Stimulated activated memory B cell treated with anti-CD40 and anti-IgM and Interleukin-4, amounts not matched to agents 10 μg/mL and 1 μg/mL and 100 μg/mL, for 72 hours (primary cell): Measurements from ENCODE around the gene KCNH5.

ENCODE experiments used
- ATAC-seq: fragments of 150-1000 bp; cut with Tn5 transposase; 2 replicates; pipeline ENCODE4 v1.10.0; 2021
- H3K27ac Mint-ChIP-seq: one replicate; pipeline ENCODE4 v1.8.0; 2022; ENCODE audit warnings: mild to moderate bottlenecking, mixed read lengths
- H3K27me3 Mint-ChIP-seq: one replicate; pipeline ENCODE4 v1.8.0; 2022; ENCODE audit warnings: mixed read lengths
- H3K36me3 Mint-ChIP-seq: one replicate; pipeline ENCODE4 v1.8.0; 2022; ENCODE audit warnings: mixed read lengths
- H3K4me1 Mint-ChIP-seq: one replicate; pipeline ENCODE4 v1.8.0; 2022; ENCODE audit warnings: mixed read lengths
- H3K4me3 Mint-ChIP-seq: one replicate; pipeline ENCODE4 v1.8.0; 2022; ENCODE audit warnings: mild to moderate bottlenecking, moderate library complexity, mixed read lengths
- H3K9me3 Mint-ChIP-seq: one replicate; pipeline ENCODE4 v1.8.0; 2022; ENCODE audit warnings: mixed read lengths

Gene KCNH5

DNA sequence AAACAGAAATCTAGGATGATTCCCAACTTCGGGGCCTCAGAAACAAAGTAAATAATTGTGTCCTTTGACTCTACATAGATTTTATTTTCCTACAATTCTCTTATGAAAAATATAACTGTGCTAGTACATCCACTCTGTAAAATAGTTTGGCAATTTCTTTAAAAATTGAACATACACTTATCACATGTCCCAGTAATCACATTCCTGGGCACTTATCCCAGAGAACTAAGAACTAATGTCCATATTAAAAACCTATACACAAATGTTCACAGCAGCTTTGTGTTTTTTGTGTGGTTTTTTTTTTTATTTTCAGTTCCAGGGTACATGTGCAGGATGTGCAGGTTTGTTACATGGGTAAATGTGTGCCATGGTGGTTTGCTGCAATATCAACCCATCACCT, 99.0 kb downstream of the KCNH5 start:
- no peaks in the 10 kb centered on the region for H3K4me1 Mint-ChIP-seq
- H3K4me3 Mint-ChIP-seq = no peak overlapping the region
- H3K9me3 Mint-ChIP-seq = peaks cover 7% of the 10 kb centered on the region
- ATAC-seq = no peak
- H3K36me3 Mint-ChIP-seq = no peaks in the 10 kb centered on the region
- no peak overlapping the region for H3K27ac Mint-ChIP-seq
- no peaks in the 10 kb centered on the region for H3K27me3 Mint-ChIP-seq

DNA sequence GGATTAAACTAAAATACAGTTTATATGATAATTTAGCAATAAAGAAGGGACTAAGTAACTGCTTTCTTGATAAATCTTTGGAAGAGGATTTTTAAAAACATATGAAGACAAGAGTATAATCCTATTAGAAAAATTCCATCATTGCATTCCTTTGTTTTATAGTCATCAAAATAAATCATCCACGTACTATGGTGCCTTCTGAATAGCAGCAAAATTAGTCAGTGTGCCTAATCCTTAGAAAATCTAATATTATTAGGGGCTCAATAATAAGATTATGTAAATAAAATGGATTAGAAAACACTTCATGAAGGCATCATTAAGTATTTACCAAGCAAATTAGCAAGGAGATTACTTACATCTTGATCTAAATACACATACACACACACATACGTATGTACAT, 102.1 kb downstream of the KCNH5 start:
- no peak for ATAC-seq
- no peak overlapping the region for H3K4me3 Mint-ChIP-seq

DNA sequence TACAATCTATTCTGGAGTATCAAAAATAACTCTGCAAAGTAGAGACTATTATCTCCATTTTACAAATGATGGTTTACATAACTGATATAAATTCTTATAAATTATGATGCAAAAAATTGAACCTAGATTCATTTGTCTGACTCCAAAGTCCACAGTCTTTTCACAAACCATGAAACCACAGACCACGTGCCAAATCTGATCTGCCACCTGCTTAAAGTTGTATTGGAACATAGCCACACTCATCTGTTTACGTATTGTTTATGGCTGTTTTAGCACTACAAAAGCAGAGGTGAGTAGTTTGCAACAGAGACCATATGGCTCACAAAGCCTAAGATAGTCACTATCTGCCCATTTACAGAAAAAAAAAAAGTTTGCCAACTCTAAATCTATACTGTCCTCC, 105.3 kb downstream of the KCNH5 start:
- no peaks in the 10 kb centered on the region for H3K4me1 Mint-ChIP-seq
- H3K4me3 Mint-ChIP-seq = no peak overlapping the region
- no peak overlapping the region for H3K27ac Mint-ChIP-seq
- H3K27me3 Mint-ChIP-seq = no peaks in the 10 kb centered on the region
- no peaks in the 10 kb centered on the region for H3K36me3 Mint-ChIP-seq
- ATAC-seq = no peak
- H3K9me3 Mint-ChIP-seq = peaks cover 11% of the 10 kb centered on the region

More for the DNA sequence above, 102.1 kb downstream of the KCNH5 start:
- Mint-ChIP-seq H3K36me3 (no peaks in the 10 kb centered on the region), H3K4me1 (no peaks in the 10 kb centered on the region), H3K27me3 (no peaks in the 10 kb centered on the region), H3K9me3 (peaks cover 10% of the 10 kb centered on the region), H3K27ac (no peak overlapping the region)

DNA sequence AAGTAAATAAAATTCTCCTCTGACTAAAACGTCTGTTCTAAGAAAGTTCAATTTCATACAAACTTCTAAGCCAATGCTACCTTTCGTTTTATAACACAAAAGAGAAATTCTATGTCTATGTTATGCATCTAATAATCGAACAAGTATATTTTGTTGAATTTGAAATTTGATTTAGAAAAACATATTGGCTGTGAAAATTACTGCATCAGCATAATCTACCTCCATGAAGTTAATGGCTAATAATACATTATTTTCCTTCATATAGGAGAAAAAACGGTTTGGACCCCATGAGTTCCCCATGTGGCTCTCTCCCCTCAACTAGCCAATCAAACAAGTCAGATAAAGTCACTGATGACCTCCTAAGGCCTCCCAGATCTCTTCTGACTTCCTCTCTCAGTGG, 106.5 kb downstream of the KCNH5 start:
- no peak for ATAC-seq
- Mint-ChIP-seq H3K36me3 (no peaks in the 10 kb centered on the region), H3K27ac (no peak overlapping the region), H3K4me1 (no peaks in the 10 kb centered on the region), H3K27me3 (no peaks in the 10 kb centered on the region), H3K4me3 (no peak overlapping the region), H3K9me3 (peaks cover 9% of the 10 kb centered on the region)

DNA sequence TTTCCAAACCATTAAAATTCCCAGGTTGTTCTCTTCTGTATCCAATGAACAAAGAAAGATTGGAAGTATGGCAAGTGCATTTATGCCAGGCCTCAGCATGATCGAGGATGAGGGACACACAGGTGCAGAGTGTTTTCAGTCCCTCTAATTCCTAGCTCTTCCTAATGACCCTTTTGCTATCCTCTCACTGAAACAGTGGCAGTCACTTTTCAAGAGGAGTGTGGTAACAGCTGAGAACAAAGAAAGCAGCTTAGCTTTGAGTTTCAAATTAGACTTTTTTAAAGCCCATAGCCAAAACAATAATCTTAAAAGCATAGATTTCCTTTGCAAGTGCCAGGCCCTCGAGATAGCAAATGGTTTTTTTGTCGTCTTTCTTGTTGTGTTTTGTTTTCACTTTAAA, 110.8 kb downstream of the KCNH5 start:
- no peaks in the 10 kb centered on the region for H3K4me1 Mint-ChIP-seq
- H3K27me3 Mint-ChIP-seq = no peaks in the 10 kb centered on the region
- no peak for ATAC-seq
- no peaks in the 10 kb centered on the region for H3K36me3 Mint-ChIP-seq
- H3K4me3 Mint-ChIP-seq = no peak overlapping the region
- H3K27ac Mint-ChIP-seq = no peak overlapping the region
- peaks cover 9% of the 10 kb centered on the region for H3K9me3 Mint-ChIP-seq

DNA sequence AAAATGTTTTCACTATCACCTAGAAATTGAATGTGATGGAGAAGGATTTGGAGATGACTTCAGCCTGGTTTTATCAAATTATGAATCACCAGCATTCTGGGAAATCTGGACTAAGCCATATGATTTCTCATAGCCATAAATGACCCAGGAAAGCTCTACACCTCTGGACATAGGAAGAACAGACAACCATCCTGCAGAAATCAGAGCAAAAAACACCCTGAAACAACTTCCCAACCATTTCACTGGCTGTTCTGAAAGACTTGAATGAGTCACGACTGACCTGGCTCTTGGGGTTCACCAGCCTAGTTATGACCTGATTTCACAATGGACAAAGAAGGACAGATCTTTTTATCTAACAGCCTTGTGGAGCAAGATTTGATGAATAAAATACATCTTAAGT, 123.8 kb downstream of the KCNH5 start:
- no peak overlapping the region for H3K27ac Mint-ChIP-seq
- H3K27me3 Mint-ChIP-seq = no peaks in the 10 kb centered on the region
- H3K36me3 Mint-ChIP-seq = no peaks in the 10 kb centered on the region

DNA sequence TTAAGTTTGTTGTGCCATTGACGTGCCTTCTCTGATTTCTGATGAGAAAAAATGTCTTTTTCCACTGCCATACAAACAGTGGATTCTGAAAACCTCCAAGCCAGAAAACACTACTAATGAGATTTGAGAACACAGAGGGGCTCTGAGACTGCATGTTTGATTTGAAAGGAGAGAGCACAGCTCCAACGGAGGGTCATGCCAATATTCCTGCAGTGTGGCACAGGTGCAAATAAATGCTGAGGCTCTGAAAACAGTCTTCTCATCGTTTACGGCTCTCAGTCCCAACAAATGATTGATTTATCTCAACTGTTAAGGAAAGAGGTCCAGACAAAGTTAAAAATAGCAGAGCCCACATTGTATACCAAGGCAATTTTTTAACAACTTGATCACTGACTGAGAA, 128.7 kb downstream of the KCNH5 start:
- no peaks in the 10 kb centered on the region for H3K36me3 Mint-ChIP-seq
- H3K27me3 Mint-ChIP-seq = no peaks in the 10 kb centered on the region
- H3K9me3 Mint-ChIP-seq = no peaks in the 10 kb centered on the region
- no peak for ATAC-seq
- no peak overlapping the region for H3K4me3 Mint-ChIP-seq
- no peak overlapping the region for H3K27ac Mint-ChIP-seq
- no peaks in the 10 kb centered on the region for H3K4me1 Mint-ChIP-seq

More for the DNA sequence above, 123.8 kb downstream of the KCNH5 start:
- no peaks in the 10 kb centered on the region for H3K4me1 Mint-ChIP-seq
- H3K4me3 Mint-ChIP-seq = no peak overlapping the region
- ATAC-seq = no peak
- H3K9me3 Mint-ChIP-seq = no peaks in the 10 kb centered on the region

DNA sequence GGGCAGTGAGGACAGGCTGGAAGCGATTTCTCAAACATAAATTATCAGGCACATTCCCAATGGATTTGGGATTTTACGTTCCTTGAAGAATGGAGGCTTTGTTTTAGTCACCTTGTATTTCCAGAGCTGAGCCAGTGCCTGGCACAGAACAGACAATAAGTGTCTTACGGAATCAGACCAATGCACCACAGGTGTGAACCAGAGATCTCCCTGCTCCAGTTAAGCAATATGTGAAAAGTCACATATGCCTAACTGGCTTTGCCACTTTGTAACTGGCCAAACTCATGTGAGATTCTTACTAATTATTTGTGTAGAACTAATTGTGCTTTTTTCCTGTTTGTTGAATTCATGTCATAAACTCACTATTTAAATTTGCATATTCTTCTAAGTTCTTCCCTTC, 130.4 kb downstream of the KCNH5 start:
- Mint-ChIP-seq H3K27ac (no peak overlapping the region), H3K36me3 (no peaks in the 10 kb centered on the region), H3K4me1 (no peaks in the 10 kb centered on the region), H3K9me3 (no peaks in the 10 kb centered on the region), H3K4me3 (no peak overlapping the region), H3K27me3 (no peaks in the 10 kb centered on the region)
- ATAC-seq = no peak

DNA sequence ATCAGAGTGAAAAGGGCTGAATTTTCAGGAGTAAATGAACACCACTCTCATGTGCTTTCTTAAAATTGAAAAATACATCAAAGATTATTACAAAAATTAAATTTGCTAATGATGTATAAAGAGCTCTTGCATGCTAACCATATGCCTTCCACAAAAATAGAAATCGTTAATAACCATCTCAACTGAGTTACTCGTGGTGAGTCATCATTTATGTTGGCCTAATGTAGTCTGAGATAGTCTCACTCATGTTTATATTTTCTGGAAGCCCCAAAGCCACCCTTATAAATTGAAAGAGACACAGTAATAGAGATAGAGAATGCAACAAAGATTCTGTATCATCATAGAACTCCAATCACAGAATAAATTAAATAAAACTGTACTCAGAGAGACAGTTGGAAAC, 131.2 kb downstream of the KCNH5 start:
- H3K27me3 Mint-ChIP-seq = no peaks in the 10 kb centered on the region
- no peaks in the 10 kb centered on the region for H3K9me3 Mint-ChIP-seq
- no peak for ATAC-seq
- H3K27ac Mint-ChIP-seq = no peak overlapping the region
- no peaks in the 10 kb centered on the region for H3K36me3 Mint-ChIP-seq
- H3K4me1 Mint-ChIP-seq = no peaks in the 10 kb centered on the region
- no peak overlapping the region for H3K4me3 Mint-ChIP-seq

DNA sequence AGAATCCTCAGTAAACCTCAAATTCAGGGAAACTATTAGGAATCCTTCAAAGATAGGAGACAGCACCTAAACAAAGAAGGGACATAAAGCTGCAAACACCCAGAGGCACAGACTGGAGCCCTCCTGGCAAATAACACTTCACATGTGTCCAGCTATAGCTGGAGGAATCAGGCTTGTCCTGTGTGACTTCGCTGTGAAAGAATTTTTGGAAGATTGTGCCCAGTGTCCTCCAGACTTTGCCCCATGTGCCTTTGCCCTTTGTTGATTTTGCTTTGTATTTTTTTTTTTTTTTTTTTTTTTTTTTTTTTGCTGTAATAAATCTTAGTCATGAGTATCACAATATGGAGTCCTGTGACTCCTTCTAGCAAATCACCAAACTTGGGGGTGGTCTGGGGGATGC, 136.8 kb downstream of the KCNH5 start:
- H3K36me3 Mint-ChIP-seq = no peaks in the 10 kb centered on the region
- no peaks in the 10 kb centered on the region for H3K4me1 Mint-ChIP-seq
- H3K9me3 Mint-ChIP-seq = no peaks in the 10 kb centered on the region
- H3K27me3 Mint-ChIP-seq = no peaks in the 10 kb centered on the region
- no peak overlapping the region for H3K4me3 Mint-ChIP-seq
- no peak for ATAC-seq
- H3K27ac Mint-ChIP-seq = no peak overlapping the region

DNA sequence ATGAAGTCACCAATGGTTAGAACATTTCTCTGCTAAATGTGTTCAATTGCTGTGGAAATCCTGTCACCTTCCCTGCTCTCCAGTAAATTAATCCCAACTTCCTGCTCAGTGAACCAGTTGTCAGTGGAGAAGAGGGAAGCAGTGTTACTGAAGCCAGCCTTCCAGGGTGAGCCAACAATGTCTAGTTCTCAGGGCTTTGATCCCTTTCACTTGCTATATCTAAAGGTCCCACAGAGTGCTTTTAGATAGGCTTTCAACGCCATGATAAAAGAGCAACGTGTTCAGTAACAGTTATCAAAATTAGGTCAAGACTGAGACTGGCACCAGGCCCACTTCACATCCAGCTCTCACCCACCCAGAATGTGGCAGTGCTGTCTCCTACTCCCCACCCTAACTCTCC, 139.7 kb downstream of the KCNH5 start:
- no peaks in the 10 kb centered on the region for H3K4me1 Mint-ChIP-seq
- H3K27ac Mint-ChIP-seq = no peak overlapping the region
- no peak for ATAC-seq
- peaks cover 3% of the 10 kb centered on the region for H3K9me3 Mint-ChIP-seq
- no peak overlapping the region for H3K4me3 Mint-ChIP-seq
- H3K27me3 Mint-ChIP-seq = no peaks in the 10 kb centered on the region
- H3K36me3 Mint-ChIP-seq = no peaks in the 10 kb centered on the region

DNA sequence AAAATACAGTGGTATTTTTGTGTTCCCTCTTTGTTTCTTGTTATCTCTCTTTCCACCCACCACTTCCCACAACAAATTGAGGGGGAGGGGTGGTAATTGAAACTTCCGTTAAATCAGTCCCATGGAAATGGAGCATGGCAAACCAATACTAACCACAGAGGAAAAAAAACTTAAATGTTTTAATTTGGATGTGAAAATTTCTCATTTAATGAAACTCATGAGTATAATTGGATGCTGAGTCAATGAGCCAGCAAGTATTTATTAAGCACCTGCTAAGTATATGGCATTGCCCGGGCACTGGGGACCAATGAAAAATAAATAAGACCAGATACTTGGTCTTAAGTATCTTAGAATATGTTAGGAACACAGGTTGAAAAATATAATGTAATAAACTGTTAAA, 147.5 kb downstream of the KCNH5 start:
- H3K4me1 Mint-ChIP-seq = no peaks in the 10 kb centered on the region
- no peaks in the 10 kb centered on the region for H3K36me3 Mint-ChIP-seq
- ATAC-seq = no peak
- no peak overlapping the region for H3K27ac Mint-ChIP-seq
- no peaks in the 10 kb centered on the region for H3K9me3 Mint-ChIP-seq
- H3K4me3 Mint-ChIP-seq = no peak overlapping the region
- no peaks in the 10 kb centered on the region for H3K27me3 Mint-ChIP-seq

DNA sequence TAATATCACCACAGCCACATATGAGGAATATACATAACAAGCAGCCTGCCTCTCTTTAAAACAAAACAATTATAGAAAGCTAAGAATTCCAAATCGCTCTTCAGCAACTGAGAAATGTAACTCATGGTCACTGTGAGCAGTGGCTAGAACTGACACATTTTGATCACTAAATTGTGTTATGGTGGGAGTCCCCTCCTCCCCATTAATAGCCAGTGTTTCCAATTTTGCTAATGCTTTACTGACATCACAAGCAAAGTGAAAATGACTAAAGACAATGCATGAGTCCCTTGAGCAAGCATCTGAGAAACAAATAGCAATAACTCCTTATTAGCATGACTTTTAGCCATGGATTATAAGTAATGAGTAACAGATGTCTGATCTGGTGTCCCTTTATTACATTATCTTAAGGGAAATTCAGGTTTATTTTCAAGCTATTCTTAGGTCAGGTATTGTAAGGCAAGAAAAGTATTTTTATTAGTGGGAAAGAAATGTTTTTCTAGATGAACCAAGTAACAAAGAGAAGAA, 148.3 kb downstream of the KCNH5 start:
- Mint-ChIP-seq H3K9me3 (no peaks in the 10 kb centered on the region), H3K4me1 (no peaks in the 10 kb centered on the region), H3K27me3 (no peaks in the 10 kb centered on the region), H3K4me3 (no peak overlapping the region), H3K36me3 (no peaks in the 10 kb centered on the region), H3K27ac (no peak overlapping the region)
- ATAC-seq = no peak

DNA sequence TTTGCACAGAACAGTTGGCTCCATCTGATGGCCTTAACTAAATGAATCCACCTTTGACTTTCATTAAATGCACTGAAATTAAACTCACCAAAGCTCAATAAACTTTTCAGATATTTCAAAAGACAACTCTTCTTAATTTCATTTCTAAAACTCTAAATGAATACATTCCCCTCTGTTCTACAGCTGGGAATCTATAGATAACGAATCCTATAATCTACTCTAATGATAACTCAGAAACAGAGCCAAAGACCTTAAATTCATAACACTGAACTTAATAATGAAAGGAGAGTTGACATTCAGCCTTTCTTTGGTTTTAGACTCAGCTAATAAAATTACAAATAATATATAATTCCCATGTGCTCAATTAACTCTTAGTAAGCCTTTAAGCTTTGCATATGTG, 150.5 kb downstream of the KCNH5 start:
- Mint-ChIP-seq H3K4me3 (no peak overlapping the region), H3K4me1 (no peaks in the 10 kb centered on the region), H3K27ac (no peak overlapping the region), H3K9me3 (no peaks in the 10 kb centered on the region), H3K36me3 (no peaks in the 10 kb centered on the region), H3K27me3 (no peaks in the 10 kb centered on the region)
- no peak for ATAC-seq

DNA sequence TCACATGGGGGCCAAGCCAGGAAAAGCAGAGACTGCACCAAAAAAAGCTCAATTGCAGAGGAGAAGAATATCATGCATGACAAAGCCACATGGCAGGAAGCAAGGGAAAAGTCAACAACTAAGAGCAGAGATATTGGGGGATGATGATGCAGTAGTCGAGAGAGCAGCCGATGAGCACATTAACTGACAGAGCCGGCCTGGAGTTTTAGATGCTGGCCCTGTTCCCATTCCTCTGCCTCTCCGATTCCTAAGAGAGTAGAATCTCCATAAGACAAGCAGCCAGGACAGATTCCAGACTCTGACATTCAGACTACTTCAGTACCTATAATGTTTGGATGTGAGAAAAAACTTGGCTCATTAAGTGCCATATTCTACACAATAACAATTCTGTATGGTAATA, 155.9 kb downstream of the KCNH5 start:
- H3K4me3 Mint-ChIP-seq = no peak overlapping the region
- H3K27ac Mint-ChIP-seq = no peak overlapping the region
- no peaks in the 10 kb centered on the region for H3K36me3 Mint-ChIP-seq
- no peak for ATAC-seq
- H3K9me3 Mint-ChIP-seq = no peaks in the 10 kb centered on the region
- H3K27me3 Mint-ChIP-seq = no peaks in the 10 kb centered on the region
- H3K4me1 Mint-ChIP-seq = no peaks in the 10 kb centered on the region

DNA sequence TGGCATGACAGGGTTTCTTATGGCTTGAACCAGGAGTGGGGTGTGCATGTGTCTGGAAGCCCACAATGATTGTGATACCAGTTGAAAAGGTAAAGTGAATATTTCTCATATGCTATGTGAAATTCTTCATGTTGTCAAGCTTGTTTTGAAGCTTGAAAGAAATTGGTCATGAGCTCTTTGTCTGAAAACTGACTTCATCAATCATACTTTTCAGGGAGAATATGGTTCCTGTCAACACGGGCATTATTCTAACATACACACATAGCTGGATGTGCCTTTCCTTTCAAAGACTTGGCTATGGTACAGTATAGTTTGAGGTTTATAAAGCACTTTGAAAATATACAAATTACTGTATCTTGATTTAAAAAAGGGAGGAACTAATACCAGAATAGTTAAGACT, 158.8 kb downstream of the KCNH5 start:
- Mint-ChIP-seq H3K4me1 (no peaks in the 10 kb centered on the region), H3K27me3 (no peaks in the 10 kb centered on the region), H3K4me3 (no peak overlapping the region), H3K27ac (no peak overlapping the region), H3K36me3 (no peaks in the 10 kb centered on the region), H3K9me3 (no peaks in the 10 kb centered on the region)
- ATAC-seq = no peak

DNA sequence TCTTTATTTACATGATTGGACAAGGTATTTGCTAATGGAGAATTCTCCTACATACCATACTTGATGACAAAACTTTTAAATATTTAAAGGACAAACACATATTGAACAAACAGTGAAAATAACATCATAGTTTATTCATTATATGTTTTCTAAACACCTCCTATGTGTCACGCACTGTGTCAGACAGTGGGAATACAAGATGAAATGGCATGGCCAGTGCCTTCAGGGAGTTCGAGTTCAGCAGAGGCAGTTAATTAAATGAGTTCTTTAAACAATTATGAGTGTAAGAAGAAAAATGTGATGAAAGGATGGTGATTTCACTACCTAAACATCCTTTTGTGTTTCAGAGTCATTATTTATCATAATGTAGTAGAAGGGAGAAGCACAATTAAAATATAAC, 159.8 kb downstream of the KCNH5 start:
- H3K27ac Mint-ChIP-seq = no peak overlapping the region
- no peaks in the 10 kb centered on the region for H3K36me3 Mint-ChIP-seq
- no peaks in the 10 kb centered on the region for H3K4me1 Mint-ChIP-seq
- H3K9me3 Mint-ChIP-seq = no peaks in the 10 kb centered on the region
- H3K27me3 Mint-ChIP-seq = no peaks in the 10 kb centered on the region
- no peak for ATAC-seq
- no peak overlapping the region for H3K4me3 Mint-ChIP-seq
